Lower leg skin (tissue), 3 donors: ENCODE measurements around the gene GPRC5D.

ENCODE experiments used
- POLR2A ChIP-seq, 2 donors: fragments of 450-650 bp; IDR thresholded peaks; one replicate each; pipeline ENCODE4 v1.6.1; 2016 to 2017; ENCODE audit warnings: antibody characterized with exemption in 2 of 2, mild to moderate bottlenecking in 1 of 2, moderate library complexity in 1 of 2
- TF ChIP-seq, protein P1 (sequence below), 3 donors: fragments of 450-650 bp; IDR thresholded peaks; one replicate each; pipeline ENCODE4 v1.5.1; 2016; ENCODE audit warnings: antibody characterized with exemption in 3 of 3, mild to moderate bottlenecking in 3 of 3, moderate library complexity in 2 of 3

DNA sequence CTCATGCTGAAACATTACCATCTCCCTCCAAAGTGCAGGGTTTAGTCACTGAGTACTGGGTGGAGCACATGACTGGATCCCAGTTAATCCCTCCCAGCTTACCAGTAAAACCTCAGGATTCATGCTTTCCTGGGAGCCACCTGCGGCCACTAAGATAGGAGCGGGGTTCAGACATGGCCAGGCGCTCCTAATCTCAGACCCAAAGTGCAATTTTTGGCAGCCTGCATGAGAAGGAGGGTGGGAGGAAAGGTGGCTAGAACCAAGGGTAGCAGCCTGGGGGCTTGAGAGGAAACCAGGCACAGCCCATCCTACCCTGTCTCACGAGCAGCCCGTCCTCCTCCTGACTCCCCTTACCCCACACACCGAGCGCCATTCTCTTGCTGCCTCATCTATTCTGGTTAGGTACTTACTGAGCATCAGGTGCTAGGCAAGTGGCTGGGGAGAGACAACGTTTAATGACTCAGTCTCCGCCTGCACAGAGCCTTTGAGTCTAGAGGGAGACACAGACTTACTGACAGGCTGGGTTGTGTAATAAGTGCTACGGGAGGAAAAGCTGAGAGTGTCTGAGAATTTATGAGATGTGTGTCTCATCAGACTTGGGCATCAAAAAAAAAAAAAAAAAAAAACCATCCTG, 50.7 kb downstream of the GPRC5D start:
- TF ChIP-seq, protein P1, sequence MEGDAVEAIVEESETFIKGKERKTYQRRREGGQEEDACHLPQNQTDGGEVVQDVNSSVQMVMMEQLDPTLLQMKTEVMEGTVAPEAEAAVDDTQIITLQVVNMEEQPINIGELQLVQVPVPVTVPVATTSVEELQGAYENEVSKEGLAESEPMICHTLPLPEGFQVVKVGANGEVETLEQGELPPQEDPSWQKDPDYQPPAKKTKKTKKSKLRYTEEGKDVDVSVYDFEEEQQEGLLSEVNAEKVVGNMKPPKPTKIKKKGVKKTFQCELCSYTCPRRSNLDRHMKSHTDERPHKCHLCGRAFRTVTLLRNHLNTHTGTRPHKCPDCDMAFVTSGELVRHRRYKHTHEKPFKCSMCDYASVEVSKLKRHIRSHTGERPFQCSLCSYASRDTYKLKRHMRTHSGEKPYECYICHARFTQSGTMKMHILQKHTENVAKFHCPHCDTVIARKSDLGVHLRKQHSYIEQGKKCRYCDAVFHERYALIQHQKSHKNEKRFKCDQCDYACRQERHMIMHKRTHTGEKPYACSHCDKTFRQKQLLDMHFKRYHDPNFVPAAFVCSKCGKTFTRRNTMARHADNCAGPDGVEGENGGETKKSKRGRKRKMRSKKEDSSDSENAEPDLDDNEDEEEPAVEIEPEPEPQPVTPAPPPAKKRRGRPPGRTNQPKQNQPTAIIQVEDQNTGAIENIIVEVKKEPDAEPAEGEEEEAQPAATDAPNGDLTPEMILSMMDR (IDR thresholded peaks at IDR 0.05), result no peak
- TF ChIP-seq POLR2A (IDR thresholded peaks at IDR 0.05), result no peak
